WTC11 (cell line): ENCODE data around the gene NDUFV3. TPM values are rescaled to one million over a fixed set of nuclear protein-coding genes. Genes with fewer than 3 reads are reported as not detected.
A peak's percentile ranks its signal among the peaks of the same experiment; 100 is the strongest.

Source experiments
- ATAC-seq: fragments of 200-7000 bp; cut with Tn5 transposase; 2 replicates; pipeline ENCODE4 v1.10.0; 2021; ENCODE audit warnings: mild to moderate bottlenecking, moderate library complexity
- CTCF ChIA-PET: fragments of 300-600 bp; sonication (Branson Sonifier 250); formaldehyde crosslinking; loops from one replicate; lab custom pipeline; 2021; ENCODE audit warnings: antibody characterized with exemption; lab: Charles Lee
- POLR2A ChIA-PET: fragments of 350-600 bp; sonication (Branson Sonifier 250); formaldehyde crosslinking; loops from one replicate; lab custom pipeline; 2021; ENCODE audit warnings: antibody characterized with exemption; lab: Charles Lee
- DNase-seq: peaks from one replicate; pipeline ENCODE4 v3.0.0; 2021; ENCODE audit warnings: low spot score
- H3K27ac Mint-ChIP-seq: 2 replicates; pipeline ENCODE4 v1.8.0; 2021; ENCODE audit warnings: mixed read lengths
- H3K27me3 Mint-ChIP-seq: 2 replicates; pipeline ENCODE4 v1.8.0; 2021; ENCODE audit warnings: low read depth, mild to moderate bottlenecking, moderate library complexity, mixed read lengths
- H3K36me3 Mint-ChIP-seq: 2 replicates; pipeline ENCODE4 v1.8.0; 2021; ENCODE audit warnings: mixed read lengths
- H3K4me1 Mint-ChIP-seq: 2 replicates; pipeline ENCODE4 v1.8.0; 2022; ENCODE audit warnings: mixed read lengths
- H3K4me3 Mint-ChIP-seq: 2 replicates; pipeline ENCODE4 v1.8.0; 2021; ENCODE audit warnings: mild to moderate bottlenecking, moderate library complexity, mixed read lengths
- H3K9me3 Mint-ChIP-seq: 2 replicates; pipeline ENCODE4 v1.8.0; 2021; ENCODE audit warnings: mixed read lengths
- ATF1 ChIP-seq: sonication (generic); formaldehyde crosslinking; IDR thresholded peaks from 2 replicates; pipeline ENCODE4 v1.8.1; 2023; ENCODE audit warnings: mild to moderate bottlenecking, moderate library complexity, missing genetic modification reagents
- ELF4 ChIP-seq: sonication (generic); formaldehyde crosslinking; IDR thresholded peaks from 2 replicates; pipeline ENCODE4 v1.8.1; 2022; ENCODE audit warnings: low read depth, mild to moderate bottlenecking, moderate library complexity, missing genetic modification reagents
- EMX1 ChIP-seq: fragments of 250-450 bp; sonication (Bioruptor Pico); IDR thresholded peaks from 2 replicates; pipeline ENCODE4 v1.8.0; 2021; ENCODE audit warnings: mild to moderate bottlenecking
- GRHL2 ChIP-seq: fragments of 250-450 bp; sonication (Bioruptor Pico); IDR thresholded peaks from 2 replicates; pipeline ENCODE4 v1.8.0; 2022; ENCODE audit warnings: mild to moderate bottlenecking, moderate library complexity; ENCODE audit not compliant: insufficient replicate concordance, severe bottlenecking
- GTF2I ChIP-seq: fragments of 250-450 bp; sonication (Bioruptor Pico); conservative IDR thresholded peaks from 2 replicates; pipeline ENCODE4 v1.4.0; 2021; ENCODE audit warnings: mild to moderate bottlenecking
- JUN ChIP-seq: sonication (generic); formaldehyde crosslinking; IDR thresholded peaks from 2 replicates; pipeline ENCODE4 v1.8.0; 2023; ENCODE audit warnings: mild to moderate bottlenecking, missing genetic modification reagents
- KAT7 ChIP-seq: sonication (generic); formaldehyde crosslinking; IDR thresholded peaks from 2 replicates; pipeline ENCODE4 v1.8.1; 2023; ENCODE audit warnings: missing genetic modification reagents, mild to moderate bottlenecking, borderline replicate concordance
- SMAD3 ChIP-seq: sonication (generic); formaldehyde crosslinking; IDR thresholded peaks from 2 replicates; pipeline ENCODE4 v1.8.0; 2022; ENCODE audit warnings: missing genetic modification reagents, mild to moderate bottlenecking, borderline replicate concordance
- ZNF138 ChIP-seq: sonication (generic); formaldehyde crosslinking; conservative IDR thresholded peaks from 2 replicates; pipeline ENCODE4 v1.8.1; 2022; ENCODE audit warnings: mild to moderate bottlenecking, moderate library complexity, missing genetic modification reagents
- ZNF263 ChIP-seq: sonication (generic); formaldehyde crosslinking; IDR thresholded peaks from 2 replicates; pipeline ENCODE4 v1.8.1; 2022; ENCODE audit warnings: low read depth, mild to moderate bottlenecking, moderate library complexity, missing genetic modification reagents
- ZNF671 ChIP-seq: fragments of 250-450 bp; sonication (Bioruptor Pico); IDR thresholded peaks from 2 replicates; pipeline ENCODE4 v1.8.0; 2021; ENCODE audit warnings: mild to moderate bottlenecking
- total RNA-seq: library from RNA; stranded (reverse); gene quantifications from 3 replicates; pipeline ENCODE4 v1.2.3, GENCODE V29; 2021
- TF ChIP-seq, protein P1 (sequence below): sonication (generic); formaldehyde crosslinking; IDR thresholded peaks from 2 replicates; pipeline ENCODE4 v1.8.1; 2023; ENCODE audit warnings: mild to moderate bottlenecking, moderate library complexity, missing genetic modification reagents
- TF ChIP-seq, protein P2 (sequence below): sonication (generic); formaldehyde crosslinking; IDR thresholded peaks from 2 replicates; pipeline ENCODE4 v1.8.1; 2022; ENCODE audit warnings: mild to moderate bottlenecking, moderate library complexity, missing genetic modification reagents
- TF ChIP-seq, protein P3 (sequence below): sonication (generic); formaldehyde crosslinking; IDR thresholded peaks from 2 replicates; pipeline ENCODE4 v1.8.0; 2022; ENCODE audit warnings: missing genetic modification reagents
- TF ChIP-seq, protein P4 (sequence below): sonication (generic); formaldehyde crosslinking; IDR thresholded peaks from 2 replicates; pipeline ENCODE4 v1.8.0; 2023; ENCODE audit warnings: missing genetic modification reagents
- TF ChIP-seq, protein P5 (sequence below): sonication (generic); formaldehyde crosslinking; IDR thresholded peaks from 2 replicates; pipeline ENCODE4 v1.8.1; 2022; ENCODE audit warnings: low read depth, mild to moderate bottlenecking, moderate library complexity, missing genetic modification reagents, borderline replicate concordance
- TF ChIP-seq, protein P6 (sequence below): sonication (generic); formaldehyde crosslinking; conservative IDR thresholded peaks from 2 replicates; pipeline ENCODE4 v1.8.1; 2022; ENCODE audit warnings: mild to moderate bottlenecking, missing genetic modification reagents
- TF ChIP-seq, protein P7 (sequence below): fragments of 200-600 bp; IDR thresholded peaks from 2 replicates; pipeline ENCODE4 v1.8.0; 2022; ENCODE audit warnings: antibody characterized with exemption

NDUFV3 gene
- total RNA-seq, 1 experiment from 2014 or later: 28.5 TPM

DNA sequence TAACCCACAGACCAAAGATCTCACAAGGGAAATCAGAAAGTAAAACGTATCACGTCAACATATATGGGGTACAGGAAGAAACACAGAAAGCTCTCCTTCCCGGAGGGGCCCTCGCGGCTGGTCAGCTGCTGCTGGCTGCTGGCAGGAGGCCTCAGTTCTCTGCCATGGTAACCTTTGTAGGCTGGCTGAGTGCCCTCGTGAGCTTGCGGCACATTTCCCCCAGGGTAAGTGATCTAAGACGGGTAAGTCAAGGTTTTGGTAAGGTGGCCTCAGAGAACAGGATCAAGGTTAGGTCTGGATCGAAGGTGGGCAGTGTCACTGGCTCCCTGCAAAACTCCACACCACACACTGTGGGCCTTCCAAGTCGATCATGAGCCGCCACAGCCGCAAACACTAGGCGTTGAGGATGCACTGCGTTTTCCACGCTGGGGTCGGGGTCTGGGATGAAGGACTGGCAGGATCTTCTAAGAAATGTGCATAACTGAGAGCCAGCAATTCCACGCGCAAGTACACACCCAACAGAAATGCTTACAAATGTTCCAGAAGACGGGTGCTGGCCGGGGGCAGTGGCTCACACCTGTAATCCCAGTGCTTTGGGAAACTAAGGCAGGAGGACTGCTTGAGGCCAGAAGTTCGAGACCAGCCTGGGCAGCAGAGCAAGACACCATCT lies 47.7 kb upstream of the NDUFV3 start:
- H3K27me3 Mint-ChIP-seq: no peaks in the 10 kb centered on the region
- peak overlapping the region; percentile 40 for H3K27ac Mint-ChIP-seq
- no peak overlapping the region for H3K4me3 Mint-ChIP-seq
- DNase-seq: peak; percentile 6
- POLR2A ChIA-PET: interaction anchor here (1.0 kb wide), 1 partner anchor 129 kb away, joined by 3 read pairs; no protein-coding TSS in a partner anchor
- H3K36me3 Mint-ChIP-seq: peaks cover 68% of the 10 kb centered on the region
- no peaks in the 10 kb centered on the region for H3K9me3 Mint-ChIP-seq
- CTCF ChIA-PET: interaction anchor here (1.7 kb wide), 1 partner anchor 17 kb away, joined by 3 read pairs; no protein-coding TSS in a partner anchor
- ATAC-seq: no peak
- no peaks in the 10 kb centered on the region for H3K4me1 Mint-ChIP-seq
- TF ChIP-seq SMAD3 (CRISPR knock-in tag) (no peak), EMX1 (CRISPR knock-in tag) (no peak), ATF1 (CRISPR knock-in tag) (no peak), ZNF138 (CRISPR knock-in tag) (no peak), GRHL2 (no peak), ZNF671 (CRISPR knock-in tag) (no peak), ZNF263 (CRISPR knock-in tag) (no peak), KAT7 (CRISPR knock-in tag) (no peak), GTF2I (CRISPR knock-in tag) (no peak), JUN (CRISPR knock-in tag) (no peak), ELF4 (CRISPR knock-in tag) (no peak)
- TF ChIP-seq, protein P1, sequence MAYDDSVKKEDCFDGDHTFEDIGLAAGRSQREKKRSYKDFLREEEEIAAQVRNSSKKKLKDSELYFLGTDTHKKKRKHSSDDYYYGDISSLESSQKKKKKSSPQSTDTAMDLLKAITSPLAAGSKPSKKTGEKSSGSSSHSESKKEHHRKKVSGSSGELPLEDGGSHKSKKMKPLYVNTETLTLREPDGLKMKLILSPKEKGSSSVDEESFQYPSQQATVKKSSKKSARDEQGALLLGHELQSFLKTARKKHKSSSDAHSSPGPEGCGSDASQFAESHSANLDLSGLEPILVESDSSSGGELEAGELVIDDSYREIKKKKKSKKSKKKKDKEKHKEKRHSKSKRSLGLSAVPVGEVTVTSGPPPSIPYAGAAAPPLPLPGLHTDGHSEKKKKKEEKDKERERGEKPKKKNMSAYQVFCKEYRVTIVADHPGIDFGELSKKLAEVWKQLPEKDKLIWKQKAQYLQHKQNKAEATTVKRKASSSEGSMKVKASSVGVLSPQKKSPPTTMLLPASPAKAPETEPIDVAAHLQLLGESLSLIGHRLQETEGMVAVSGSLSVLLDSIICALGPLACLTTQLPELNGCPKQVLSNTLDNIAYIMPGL (CRISPR knock-in tag): no peak
- TF ChIP-seq, protein P2, sequence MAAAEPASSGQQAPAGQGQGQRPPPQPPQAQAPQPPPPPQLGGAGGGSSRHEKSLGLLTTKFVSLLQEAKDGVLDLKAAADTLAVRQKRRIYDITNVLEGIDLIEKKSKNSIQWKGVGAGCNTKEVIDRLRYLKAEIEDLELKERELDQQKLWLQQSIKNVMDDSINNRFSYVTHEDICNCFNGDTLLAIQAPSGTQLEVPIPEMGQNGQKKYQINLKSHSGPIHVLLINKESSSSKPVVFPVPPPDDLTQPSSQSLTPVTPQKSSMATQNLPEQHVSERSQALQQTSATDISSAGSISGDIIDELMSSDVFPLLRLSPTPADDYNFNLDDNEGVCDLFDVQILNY (CRISPR knock-in tag): no peak
- TF ChIP-seq, protein P3, sequence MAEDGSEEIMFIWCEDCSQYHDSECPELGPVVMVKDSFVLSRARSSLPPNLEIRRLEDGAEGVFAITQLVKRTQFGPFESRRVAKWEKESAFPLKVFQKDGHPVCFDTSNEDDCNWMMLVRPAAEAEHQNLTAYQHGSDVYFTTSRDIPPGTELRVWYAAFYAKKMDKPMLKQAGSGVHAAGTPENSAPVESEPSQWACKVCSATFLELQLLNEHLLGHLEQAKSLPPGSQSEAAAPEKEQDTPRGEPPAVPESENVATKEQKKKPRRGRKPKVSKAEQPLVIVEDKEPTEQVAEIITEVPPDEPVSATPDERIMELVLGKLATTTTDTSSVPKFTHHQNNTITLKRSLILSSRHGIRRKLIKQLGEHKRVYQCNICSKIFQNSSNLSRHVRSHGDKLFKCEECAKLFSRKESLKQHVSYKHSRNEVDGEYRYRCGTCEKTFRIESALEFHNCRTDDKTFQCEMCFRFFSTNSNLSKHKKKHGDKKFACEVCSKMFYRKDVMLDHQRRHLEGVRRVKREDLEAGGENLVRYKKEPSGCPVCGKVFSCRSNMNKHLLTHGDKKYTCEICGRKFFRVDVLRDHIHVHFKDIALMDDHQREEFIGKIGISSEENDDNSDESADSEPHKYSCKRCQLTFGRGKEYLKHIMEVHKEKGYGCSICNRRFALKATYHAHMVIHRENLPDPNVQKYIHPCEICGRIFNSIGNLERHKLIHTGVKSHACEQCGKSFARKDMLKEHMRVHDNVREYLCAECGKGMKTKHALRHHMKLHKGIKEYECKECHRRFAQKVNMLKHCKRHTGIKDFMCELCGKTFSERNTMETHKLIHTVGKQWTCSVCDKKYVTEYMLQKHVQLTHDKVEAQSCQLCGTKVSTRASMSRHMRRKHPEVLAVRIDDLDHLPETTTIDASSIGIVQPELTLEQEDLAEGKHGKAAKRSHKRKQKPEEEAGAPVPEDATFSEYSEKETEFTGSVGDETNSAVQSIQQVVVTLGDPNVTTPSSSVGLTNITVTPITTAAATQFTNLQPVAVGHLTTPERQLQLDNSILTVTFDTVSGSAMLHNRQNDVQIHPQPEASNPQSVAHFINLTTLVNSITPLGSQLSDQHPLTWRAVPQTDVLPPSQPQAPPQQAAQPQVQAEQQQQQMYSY (CRISPR knock-in tag): no peak
- TF ChIP-seq, protein P4, sequence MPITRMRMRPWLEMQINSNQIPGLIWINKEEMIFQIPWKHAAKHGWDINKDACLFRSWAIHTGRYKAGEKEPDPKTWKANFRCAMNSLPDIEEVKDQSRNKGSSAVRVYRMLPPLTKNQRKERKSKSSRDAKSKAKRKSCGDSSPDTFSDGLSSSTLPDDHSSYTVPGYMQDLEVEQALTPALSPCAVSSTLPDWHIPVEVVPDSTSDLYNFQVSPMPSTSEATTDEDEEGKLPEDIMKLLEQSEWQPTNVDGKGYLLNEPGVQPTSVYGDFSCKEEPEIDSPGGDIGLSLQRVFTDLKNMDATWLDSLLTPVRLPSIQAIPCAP (CRISPR knock-in tag): no peak
- TF ChIP-seq, protein P5, sequence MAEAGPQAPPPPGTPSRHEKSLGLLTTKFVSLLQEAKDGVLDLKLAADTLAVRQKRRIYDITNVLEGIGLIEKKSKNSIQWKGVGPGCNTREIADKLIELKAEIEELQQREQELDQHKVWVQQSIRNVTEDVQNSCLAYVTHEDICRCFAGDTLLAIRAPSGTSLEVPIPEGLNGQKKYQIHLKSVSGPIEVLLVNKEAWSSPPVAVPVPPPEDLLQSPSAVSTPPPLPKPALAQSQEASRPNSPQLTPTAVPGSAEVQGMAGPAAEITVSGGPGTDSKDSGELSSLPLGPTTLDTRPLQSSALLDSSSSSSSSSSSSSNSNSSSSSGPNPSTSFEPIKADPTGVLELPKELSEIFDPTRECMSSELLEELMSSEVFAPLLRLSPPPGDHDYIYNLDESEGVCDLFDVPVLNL (CRISPR knock-in tag): no peak
- TF ChIP-seq, protein P6, sequence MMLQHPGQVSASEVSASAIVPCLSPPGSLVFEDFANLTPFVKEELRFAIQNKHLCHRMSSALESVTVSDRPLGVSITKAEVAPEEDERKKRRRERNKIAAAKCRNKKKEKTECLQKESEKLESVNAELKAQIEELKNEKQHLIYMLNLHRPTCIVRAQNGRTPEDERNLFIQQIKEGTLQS (CRISPR knock-in tag): no peak
- TF ChIP-seq, protein P7, sequence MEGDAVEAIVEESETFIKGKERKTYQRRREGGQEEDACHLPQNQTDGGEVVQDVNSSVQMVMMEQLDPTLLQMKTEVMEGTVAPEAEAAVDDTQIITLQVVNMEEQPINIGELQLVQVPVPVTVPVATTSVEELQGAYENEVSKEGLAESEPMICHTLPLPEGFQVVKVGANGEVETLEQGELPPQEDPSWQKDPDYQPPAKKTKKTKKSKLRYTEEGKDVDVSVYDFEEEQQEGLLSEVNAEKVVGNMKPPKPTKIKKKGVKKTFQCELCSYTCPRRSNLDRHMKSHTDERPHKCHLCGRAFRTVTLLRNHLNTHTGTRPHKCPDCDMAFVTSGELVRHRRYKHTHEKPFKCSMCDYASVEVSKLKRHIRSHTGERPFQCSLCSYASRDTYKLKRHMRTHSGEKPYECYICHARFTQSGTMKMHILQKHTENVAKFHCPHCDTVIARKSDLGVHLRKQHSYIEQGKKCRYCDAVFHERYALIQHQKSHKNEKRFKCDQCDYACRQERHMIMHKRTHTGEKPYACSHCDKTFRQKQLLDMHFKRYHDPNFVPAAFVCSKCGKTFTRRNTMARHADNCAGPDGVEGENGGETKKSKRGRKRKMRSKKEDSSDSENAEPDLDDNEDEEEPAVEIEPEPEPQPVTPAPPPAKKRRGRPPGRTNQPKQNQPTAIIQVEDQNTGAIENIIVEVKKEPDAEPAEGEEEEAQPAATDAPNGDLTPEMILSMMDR: no peak
